Neural progenitor cell (in vitro differentiated cells): ENCODE results near the gene ZDHHC6. TPM values are rescaled to one million over a fixed set of nuclear protein-coding genes. Genes with fewer than 3 reads are reported as not detected.
"Not testable (repeated sequence)": the region's sequence is repeated elsewhere in the genome, so short reads cannot be mapped to it uniquely, and the experiment has no call there.

Source experiments
- DNase-seq: peaks from one replicate; pipeline ENCODE4 v3.0.0-alpha.2; 2016; ENCODE audit warnings: low spot score
- H2AFZ ChIP-seq: fragments of 200-600 bp; sonication (generic); replicated peaks from 2 replicates; pipeline ENCODE4 v1.6.1; 2016; ENCODE audit warnings: antibody characterized with exemption
- H3F3A ChIP-seq: fragments of 200-600 bp; sonication (generic); 2 replicates; pipeline ENCODE4 v1.6.1; 2016; ENCODE audit warnings: antibody characterized with exemption, low read depth
- H3K27ac ChIP-seq: fragments of 200-600 bp; sonication (generic); 2 replicates; pipeline ENCODE4 v1.5.1; 2016; ENCODE audit warnings: mild to moderate bottlenecking
- H3K27me3 ChIP-seq: fragments of 200-600 bp; sonication (generic); 2 replicates; pipeline ENCODE4 v1.6.1; 2016; ENCODE audit warnings: mild to moderate bottlenecking, moderate library complexity
- H3K36me3 ChIP-seq: fragments of 200-600 bp; sonication (generic); 2 replicates; pipeline ENCODE4 v1.5.1; 2016
- H3K4me1 ChIP-seq: fragments of 200-600 bp; sonication (generic); 2 replicates; pipeline ENCODE4 v1.6.1; 2016; ENCODE audit warnings: mixed run types
- H3K4me2 ChIP-seq: fragments of 200-600 bp; sonication (generic); 2 replicates; pipeline ENCODE4 v1.6.1; 2016
- H3K4me3 ChIP-seq: fragments of 200-600 bp; sonication (generic); 2 replicates; pipeline ENCODE4 v1.5.1; 2016
- H3K79me2 ChIP-seq: fragments of 200-600 bp; sonication (generic); 2 replicates; pipeline ENCODE4 v1.6.1; 2016; ENCODE audit warnings: low read depth
- H3K9ac ChIP-seq: fragments of 200-600 bp; sonication (generic); 2 replicates; pipeline ENCODE4 v1.6.1; 2016
- H3K9me3 ChIP-seq: fragments of 200-600 bp; sonication (generic); 2 replicates; pipeline ENCODE4 v1.5.1; 2016; ENCODE audit warnings: low read depth
- H4K20me1 ChIP-seq: fragments of 200-600 bp; sonication (generic); 2 replicates; pipeline ENCODE4 v1.6.1; 2016; ENCODE audit warnings: low read depth
- H3K27ac Mint-ChIP-seq: 3 replicates; pipeline ENCODE4 v1.8.0; 2021; ENCODE audit warnings: mixed read lengths
- H3K27me3 Mint-ChIP-seq: 2 replicates; pipeline ENCODE4 v1.8.0; 2022; ENCODE audit warnings: low read depth, mild to moderate bottlenecking, inconsistent platforms, moderate library complexity, mixed read lengths; ENCODE audit not compliant: insufficient read depth
- H3K36me3 Mint-ChIP-seq: 3 replicates; pipeline ENCODE4 v1.8.0; 2021; ENCODE audit warnings: mixed read lengths
- H3K4me1 Mint-ChIP-seq: 3 replicates; pipeline ENCODE4 v1.8.0; 2021; ENCODE audit warnings: mixed read lengths
- H3K4me3 Mint-ChIP-seq: 3 replicates; pipeline ENCODE4 v1.8.0; 2021; ENCODE audit warnings: mild to moderate bottlenecking, moderate library complexity, mixed read lengths
- H3K9me3 Mint-ChIP-seq: 3 replicates; pipeline ENCODE4 v1.8.0; 2020; ENCODE audit warnings: mixed read lengths
- CTCF ChIP-seq: fragments of 200-600 bp; sonication (generic); IDR thresholded peaks from 2 replicates; pipeline ENCODE4 v1.5.1; 2017; ENCODE audit warnings: antibody characterized with exemption, mild to moderate bottlenecking
- EZH2 ChIP-seq: fragments of 200-600 bp; sonication (generic); IDR thresholded peaks from 2 replicates; pipeline ENCODE4 v1.6.1; 2017; ENCODE audit warnings: antibody characterized with exemption, mild to moderate bottlenecking, moderate library complexity
- EZH2phosphoT487 ChIP-seq: fragments of 200-600 bp; sonication (generic); IDR thresholded peaks from 2 replicates; pipeline ENCODE4 v1.6.1; 2017; ENCODE audit warnings: antibody characterized with exemption
- total RNA-seq: library from RNA; depleted of rRNA; stranded (reverse); fragments of >200 nt; gene quantifications from 2 replicates; pipeline ENCODE4 v1.2.3, GENCODE V29; 2015; ENCODE audit warnings: low replicate concordance

ZDHHC6 gene
- total RNA-seq, 1 donor from 2014 or later = 37.7 TPM

- TF ChIP-seq EZH2phosphoT487 (no peak), EZH2 (no peak)
- no peaks in the 10 kb centered on the region for H3K27me3 Mint-ChIP-seq
- no peak overlapping the region for H3K4me3 Mint-ChIP-seq
- Histone ChIP-seq H3K4me3 (no peak overlapping the region), H3F3A (no peaks in the 10 kb centered on the region), H3K4me1 (no peaks in the 10 kb centered on the region), H3K79me2 (no peaks in the 10 kb centered on the region), H3K9me3 (no peaks in the 10 kb centered on the region), H3K27ac (no peak overlapping the region), H3K27me3 (no peaks in the 10 kb centered on the region), H4K20me1 (no peaks in the 10 kb centered on the region), H3K36me3 (no peaks in the 10 kb centered on the region), H3K4me2 (no peak overlapping the region), H2AFZ (no peak overlapping the region), H3K9ac (no peak overlapping the region)
- no peak overlapping the region for H3K27ac Mint-ChIP-seq
- no peaks in the 10 kb centered on the region for H3K36me3 Mint-ChIP-seq
- no peak for DNase-seq
- H3K4me1 Mint-ChIP-seq = no peaks in the 10 kb centered on the region
- H3K9me3 Mint-ChIP-seq = no peaks in the 10 kb centered on the region
These were observed 39.0 kb downstream of the ZDHHC6 start for GRCh38 chr10:112407696-112408095.

GRCh38 chr10:112406806-112407205 lies 39.9 kb downstream of the ZDHHC6 start:
- DNase-seq, H3K9me3 ChIP-seq, H3K4me2 ChIP-seq, H3K36me3 ChIP-seq, H3K4me1 ChIP-seq, H3F3A ChIP-seq, H3K4me3 ChIP-seq, H3K79me2 ChIP-seq, H3K27ac ChIP-seq, H4K20me1 ChIP-seq, H3K9ac ChIP-seq, H3K27me3 ChIP-seq, H3K9me3 Mint-ChIP-seq, H3K27me3 Mint-ChIP-seq, H3K4me3 Mint-ChIP-seq, H2AFZ ChIP-seq, H3K4me1 Mint-ChIP-seq, H3K36me3 Mint-ChIP-seq: not testable (repeated sequence)
- peak overlapping the region; percentile 31 for H3K27ac Mint-ChIP-seq

GRCh38 chr10:112404617-112405016 lies 42.1 kb downstream of the ZDHHC6 start:
- no peak for DNase-seq
- Mint-ChIP-seq H3K36me3 (no peaks in the 10 kb centered on the region), H3K9me3 (no peaks in the 10 kb centered on the region), H3K27me3 (no peaks in the 10 kb centered on the region), H3K4me3 (no peak overlapping the region), H3K4me1 (no peaks in the 10 kb centered on the region), H3K27ac (no peak overlapping the region)
- Histone ChIP-seq H3K27ac (no peak overlapping the region), H3K27me3 (no peaks in the 10 kb centered on the region), H2AFZ (no peak overlapping the region), H3K79me2 (no peaks in the 10 kb centered on the region), H3K9me3 (no peaks in the 10 kb centered on the region), H4K20me1 (no peaks in the 10 kb centered on the region), H3K9ac (no peak overlapping the region), H3F3A (no peaks in the 10 kb centered on the region), H3K4me2 (no peak overlapping the region), H3K4me1 (no peaks in the 10 kb centered on the region), H3K36me3 (no peaks in the 10 kb centered on the region), H3K4me3 (no peak overlapping the region)
- TF ChIP-seq EZH2 = no peak
- no peak for TF ChIP-seq CTCF
- no peak for TF ChIP-seq EZH2phosphoT487

GRCh38 chr10:112402917-112403316 lies 43.8 kb downstream of the ZDHHC6 start:
- H3K4me3 ChIP-seq = no peak overlapping the region
- H2AFZ ChIP-seq = no peak overlapping the region
- TF ChIP-seq CTCF (no peak), EZH2phosphoT487 (no peak), EZH2 (no peak)
- H3K9me3 Mint-ChIP-seq = no peaks in the 10 kb centered on the region
- H3K4me1 ChIP-seq = no peaks in the 10 kb centered on the region
- H3K79me2 ChIP-seq = no peaks in the 10 kb centered on the region
- H3F3A ChIP-seq = no peaks in the 10 kb centered on the region
- peaks cover 2% of the 10 kb centered on the region for H3K27me3 Mint-ChIP-seq
- no peak overlapping the region for H3K4me2 ChIP-seq
- H3K36me3 Mint-ChIP-seq = no peaks in the 10 kb centered on the region
- no peaks in the 10 kb centered on the region for H4K20me1 ChIP-seq
- no peaks in the 10 kb centered on the region for H3K36me3 ChIP-seq
- H3K27ac ChIP-seq = no peak overlapping the region
- DNase-seq = no peak
- no peaks in the 10 kb centered on the region for H3K27me3 ChIP-seq
- H3K9ac ChIP-seq = no peak overlapping the region
- H3K4me3 Mint-ChIP-seq = no peak overlapping the region
- no peak overlapping the region for H3K27ac Mint-ChIP-seq
- no peaks in the 10 kb centered on the region for H3K4me1 Mint-ChIP-seq
- no peaks in the 10 kb centered on the region for H3K9me3 ChIP-seq
